NOMO-1 (cell line): ENCODE measurements around the gene SLC2A3.
"Not testable (repeated sequence)": the region's sequence is repeated elsewhere in the genome, so short reads cannot be mapped to it uniquely, and the experiment has no call there.

Experiments used
- DNase-seq, 2 experiments: peaks; one replicate each; lab custom pipeline; 2025; ENCODE audit not compliant: unreplicated experiment in 2 of 2; lab: John Stamatoyannopoulos, UW

Gene SLC2A3

DNA sequence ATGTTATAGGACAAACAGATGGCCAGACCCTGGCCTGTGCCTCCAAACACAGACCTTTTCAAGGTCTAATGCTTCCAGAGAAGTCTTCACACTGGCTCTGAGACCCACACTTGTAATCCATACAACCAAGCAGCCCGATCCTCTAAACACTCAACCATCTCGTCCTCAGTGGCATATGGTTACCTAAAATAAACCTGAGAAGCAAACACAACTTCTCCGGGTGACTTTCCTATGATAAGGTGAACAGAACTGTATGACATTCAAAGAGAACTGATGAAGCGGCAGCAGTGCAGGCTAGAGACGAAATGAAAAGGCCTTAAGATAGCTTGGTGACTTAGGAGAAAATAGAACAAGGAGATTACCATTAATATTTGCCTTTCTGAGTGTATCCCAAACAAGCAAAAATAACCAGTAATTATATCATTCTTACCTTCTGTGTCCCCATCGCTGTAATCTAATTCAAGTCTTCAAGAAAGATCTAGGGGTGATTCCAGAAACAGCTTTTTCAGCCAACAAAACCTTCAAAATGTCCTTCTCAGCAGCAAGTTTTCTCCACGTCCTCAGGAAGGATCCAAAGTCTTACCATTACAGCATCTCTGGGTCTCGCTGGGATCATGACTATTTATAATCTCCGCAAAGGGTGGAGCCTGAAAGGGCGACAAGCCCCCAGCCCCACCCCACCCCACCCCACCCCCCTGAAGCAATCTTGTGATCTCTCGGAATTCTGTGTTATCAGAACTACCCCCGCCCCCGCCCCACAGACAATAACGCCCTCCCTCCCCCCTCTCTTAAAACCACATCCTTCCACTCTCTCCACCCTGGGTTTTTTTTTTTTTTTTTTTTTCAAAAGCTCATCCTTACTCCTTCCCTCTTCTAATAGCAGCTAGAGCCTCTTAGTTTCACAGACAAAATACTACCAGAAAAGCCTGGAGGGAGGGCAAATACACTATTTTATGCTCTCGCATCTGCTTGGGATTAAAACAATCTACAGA lies at the start of gene SLC2A3:
SLC2A3 (minus strand) TSS at position 598 of the 992 bp plus-strand sequence; CDS start at position 445, 153 bp downstream.
- peak; percentile 78 to 87 for DNase-seq

DNA sequence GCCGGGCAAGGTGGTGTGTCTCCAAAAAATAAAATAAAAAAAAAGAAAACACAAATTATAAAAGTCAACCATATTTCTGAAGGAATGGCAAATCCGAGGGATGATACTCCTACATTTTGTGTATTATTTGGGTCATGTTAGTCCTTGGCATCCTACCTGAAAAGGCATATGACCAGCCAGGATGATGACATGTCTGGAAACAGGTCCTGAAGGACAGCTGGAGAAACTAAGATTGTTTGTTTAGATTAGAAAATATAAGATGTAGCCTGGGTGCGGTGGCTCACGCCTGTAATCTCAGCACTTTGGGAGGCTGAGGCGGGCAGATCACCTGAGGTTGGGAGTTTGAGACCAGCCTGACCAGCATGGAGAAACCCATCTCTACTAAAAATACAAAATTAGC lies 48.9 kb upstream of the SLC2A3 start:
- DNase-seq, result no peak

DNA sequence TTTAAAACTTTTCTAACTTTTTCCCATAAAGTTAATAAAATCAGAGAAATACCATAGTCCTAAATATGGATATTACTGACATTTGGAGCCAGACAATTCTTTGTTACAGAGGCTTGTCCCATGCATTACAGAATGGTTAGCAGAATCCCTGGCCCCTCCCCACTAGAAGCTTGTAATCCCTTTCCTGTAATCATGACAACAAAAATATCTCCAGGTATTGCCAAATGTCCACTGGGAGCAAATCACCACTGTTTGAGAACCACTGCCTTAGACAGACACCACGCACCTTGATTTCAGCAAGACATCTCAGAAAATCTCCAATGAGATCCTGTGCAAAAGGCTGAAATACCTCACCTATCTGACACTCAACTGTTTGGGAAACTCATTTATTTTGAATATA lies 47.5 kb upstream of the SLC2A3 start:
- DNase-seq, result not testable (repeated sequence)

DNA sequence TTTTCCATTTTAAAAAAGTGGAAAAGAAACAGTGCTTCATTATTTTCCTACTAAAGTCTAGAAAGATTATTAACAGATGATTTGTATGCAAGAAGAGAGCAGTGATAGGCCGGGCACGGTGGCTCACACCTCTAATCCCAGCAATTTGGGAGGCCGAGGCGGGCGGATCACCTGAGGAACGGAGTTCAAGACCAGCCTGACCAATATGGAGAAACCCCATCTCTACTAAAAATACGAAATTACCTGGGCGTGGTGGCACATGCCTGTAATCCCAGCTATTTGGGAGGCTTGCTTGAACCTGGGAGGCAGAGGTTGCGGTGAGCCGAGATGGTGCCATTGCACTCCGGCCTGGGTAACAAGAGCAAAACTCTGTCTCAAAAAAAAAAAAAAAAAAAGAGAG lies 47.0 kb upstream of the SLC2A3 start:
- DNase-seq, result not testable (repeated sequence)

DNA sequence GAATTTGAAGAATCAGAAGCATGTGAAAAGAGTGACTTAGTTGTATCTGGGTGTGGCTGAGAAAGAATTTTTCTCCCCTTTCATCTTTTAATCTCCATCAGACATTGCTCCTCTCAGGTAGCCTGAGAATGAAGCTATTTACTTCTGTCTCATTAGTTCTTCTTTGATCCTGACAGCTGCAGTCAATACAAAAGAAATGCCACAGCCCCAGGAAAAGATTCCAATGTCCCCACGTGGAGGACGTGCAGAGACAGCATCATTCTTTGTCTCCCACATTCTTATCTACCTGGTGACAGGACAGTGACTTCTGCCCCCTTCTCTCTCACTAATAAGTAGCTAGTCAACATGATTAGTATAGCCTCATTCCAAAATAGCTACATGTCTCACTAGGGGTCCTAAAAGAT lies 46.3 kb upstream of the SLC2A3 start:
- not testable (repeated sequence) for DNase-seq

DNA sequence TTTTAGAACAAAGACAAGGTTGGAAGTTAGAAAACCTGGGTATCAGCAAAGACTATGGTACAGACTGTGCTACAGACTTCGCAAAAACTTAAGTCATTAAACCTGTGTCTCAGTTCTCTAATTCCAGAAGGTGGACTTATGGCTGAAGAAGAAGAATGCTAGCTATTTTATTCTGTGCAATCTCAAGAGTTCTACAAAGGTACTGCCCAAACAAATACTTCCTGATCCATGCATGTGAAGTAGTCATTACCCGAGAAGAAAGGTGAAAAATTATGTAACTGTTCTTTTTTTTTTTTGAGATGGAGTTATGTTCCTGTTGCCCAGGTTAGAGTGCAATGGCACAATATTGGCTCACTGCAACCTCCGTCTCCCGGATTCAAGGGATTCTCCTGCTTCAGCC lies 45.5 kb upstream of the SLC2A3 start:
- DNase-seq, result no peak

GRCh38 chr12:7977351-7978124 lies 41.6 kb upstream of the SLC2A3 start:
- DNase-seq, result peak in 1 of 2 experiments; percentile 35

DNA sequence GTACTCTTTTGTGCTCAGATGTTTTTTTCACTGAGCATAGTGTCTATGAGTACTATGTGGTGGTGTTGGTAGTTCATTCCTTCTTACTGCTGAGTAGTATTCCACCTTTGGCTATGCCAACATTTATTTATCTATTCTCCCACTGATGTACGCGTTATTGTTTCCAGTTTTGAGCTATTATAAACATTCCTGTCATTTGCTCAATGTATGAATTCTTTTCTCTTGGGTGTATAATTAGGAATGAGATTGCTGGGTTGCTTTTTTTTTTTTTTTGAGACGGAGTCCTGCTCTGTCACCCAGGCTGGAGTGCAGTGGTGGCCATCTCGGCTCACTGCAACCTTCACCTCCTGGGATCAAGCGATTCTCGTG lies 37.5 kb upstream of the SLC2A3 start:
- no peak for DNase-seq

GRCh38 chr12:7972734-7973456 lies 36.9 kb upstream of the SLC2A3 start:
- DNase-seq, result no peak

GRCh38 chr12:7972269-7972668 lies 36.3 kb upstream of the SLC2A3 start:
- DNase-seq, result not testable (repeated sequence)

- DNase-seq, result not testable (repeated sequence)
Observed at GRCh38 chr12:7971765-7972164, 35.8 kb upstream of the SLC2A3 start.

- peak; percentile 71 to 72 for DNase-seq
Observed at GRCh38 chr12:7970475-7971252, 34.7 kb upstream of the SLC2A3 start.

GRCh38 chr12:7966563-7966962 lies 30.6 kb upstream of the SLC2A3 start:
- no peak for DNase-seq

GRCh38 chr12:7964669-7965068 lies 28.7 kb upstream of the SLC2A3 start:
- DNase-seq, result not testable (repeated sequence)

- no peak for DNase-seq
Observed at GRCh38 chr12:7961395-7962178, 25.6 kb upstream of the SLC2A3 start.

- peak; percentile 58 to 63 for DNase-seq
Observed at GRCh38 chr12:7959701-7960121, 23.7 kb upstream of the SLC2A3 start.

- no peak for DNase-seq
Observed at GRCh38 chr12:7959278-7959677, 23.3 kb upstream of the SLC2A3 start.

DNA sequence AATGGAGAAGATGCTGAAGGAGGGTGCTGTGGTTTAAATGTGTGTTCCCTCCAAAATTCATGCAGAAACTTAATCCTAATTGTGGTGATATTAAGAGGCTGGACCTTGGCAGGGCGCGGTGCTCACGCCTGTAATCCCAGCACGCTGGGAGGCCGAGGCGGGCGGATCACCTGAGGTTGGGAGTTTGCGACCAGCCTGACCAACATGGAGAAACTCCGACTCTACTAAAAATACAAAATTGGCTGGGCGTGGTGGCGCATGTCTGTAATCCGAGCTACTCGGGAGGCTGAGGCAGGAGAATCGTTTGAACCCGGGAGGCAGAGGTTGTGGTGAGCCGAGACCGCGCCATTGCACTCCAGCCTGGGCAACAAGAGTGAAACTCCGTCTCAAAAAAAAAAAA lies 18.9 kb upstream of the SLC2A3 start:
- DNase-seq, result not testable (repeated sequence)

GRCh38 chr12:7954418-7954817 lies 18.4 kb upstream of the SLC2A3 start:
- DNase-seq, result not testable (repeated sequence)
